DOHH2 (cell line): Measurements from ENCODE around the gene SRI.

Experiments used
- EZH2phosphoT487 ChIP-seq: fragments of 200-600 bp; sonication (generic); IDR thresholded peaks from 2 replicates; pipeline ENCODE4 v1.6.1; 2017; ENCODE audit warnings: borderline replicate concordance, mild to moderate bottlenecking, antibody characterized with exemption, low read length, moderate library complexity, mixed read lengths
- TF ChIP-seq, protein P1 (sequence below): fragments of 200-600 bp; sonication (generic); IDR thresholded peaks from one replicate; pipeline ENCODE4 v1.5.1; 2014; ENCODE audit warnings: antibody characterized with exemption, mild to moderate bottlenecking, low read depth, low read length; ENCODE audit not compliant: poor library complexity, severe bottlenecking

DNA sequence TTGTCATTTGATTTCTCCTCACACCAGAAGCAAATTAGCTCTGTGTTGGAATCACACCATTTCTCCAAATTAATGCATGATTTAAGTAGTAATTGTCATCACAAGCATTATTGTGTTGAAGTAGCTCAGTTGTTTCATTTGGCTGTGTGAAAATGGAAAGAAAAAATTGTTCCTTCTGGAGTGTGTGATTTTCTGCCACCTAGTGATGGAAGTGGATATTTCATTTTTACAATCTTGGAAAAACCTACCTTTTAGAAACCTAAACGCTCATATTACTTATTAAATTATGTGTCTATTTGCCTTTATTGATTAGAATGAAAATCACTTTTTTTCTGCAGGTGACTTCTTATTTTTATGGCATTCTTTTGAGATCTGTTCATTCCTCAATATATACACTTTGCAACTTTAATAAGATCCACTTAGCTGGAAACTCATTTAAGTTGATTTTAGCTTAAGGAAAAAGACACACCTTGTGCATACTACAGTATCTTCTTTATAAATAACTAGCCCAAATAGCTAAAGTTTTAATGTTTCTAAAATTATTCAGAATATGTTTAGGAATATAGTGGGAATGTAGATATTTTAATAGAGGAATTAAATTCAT, 50.0 kb downstream of the SRI start:
- TF ChIP-seq, protein P1, sequence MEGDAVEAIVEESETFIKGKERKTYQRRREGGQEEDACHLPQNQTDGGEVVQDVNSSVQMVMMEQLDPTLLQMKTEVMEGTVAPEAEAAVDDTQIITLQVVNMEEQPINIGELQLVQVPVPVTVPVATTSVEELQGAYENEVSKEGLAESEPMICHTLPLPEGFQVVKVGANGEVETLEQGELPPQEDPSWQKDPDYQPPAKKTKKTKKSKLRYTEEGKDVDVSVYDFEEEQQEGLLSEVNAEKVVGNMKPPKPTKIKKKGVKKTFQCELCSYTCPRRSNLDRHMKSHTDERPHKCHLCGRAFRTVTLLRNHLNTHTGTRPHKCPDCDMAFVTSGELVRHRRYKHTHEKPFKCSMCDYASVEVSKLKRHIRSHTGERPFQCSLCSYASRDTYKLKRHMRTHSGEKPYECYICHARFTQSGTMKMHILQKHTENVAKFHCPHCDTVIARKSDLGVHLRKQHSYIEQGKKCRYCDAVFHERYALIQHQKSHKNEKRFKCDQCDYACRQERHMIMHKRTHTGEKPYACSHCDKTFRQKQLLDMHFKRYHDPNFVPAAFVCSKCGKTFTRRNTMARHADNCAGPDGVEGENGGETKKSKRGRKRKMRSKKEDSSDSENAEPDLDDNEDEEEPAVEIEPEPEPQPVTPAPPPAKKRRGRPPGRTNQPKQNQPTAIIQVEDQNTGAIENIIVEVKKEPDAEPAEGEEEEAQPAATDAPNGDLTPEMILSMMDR, result peak; percentile 78
- TF ChIP-seq EZH2phosphoT487, result no peak
